Measurements from ENCODE around the gene ACAD8. TPM values are rescaled to one million over a fixed set of nuclear protein-coding genes. Genes with fewer than 3 reads are reported as not detected.

Gene ACAD8
- total RNA-seq, 1 donor from 2014 or later, result 48.4 TPM

- H3K4me1 ChIP-seq, result peaks cover 6% of the 10 kb centered on the region
- no peak overlapping the region for H3K9ac ChIP-seq
- no peak overlapping the region for H3K27ac Mint-ChIP-seq
- no peak overlapping the region for H3K27ac ChIP-seq
- H3K4me1 Mint-ChIP-seq, result peaks cover 18% of the 10 kb centered on the region
- TF ChIP-seq EZH2 (IDR thresholded peaks at IDR 0.05), result no peak
- TF ChIP-seq CTCF (IDR thresholded peaks at IDR 0.05), result no peak
- no peak for TF ChIP-seq EZH2phosphoT487 (IDR thresholded peaks at IDR 0.05)
- no peaks in the 10 kb centered on the region for H3K36me3 ChIP-seq
- H2AFZ ChIP-seq (replicated peaks), result no peak overlapping the region
- no peak overlapping the region for H3K4me2 ChIP-seq
- H3K27me3 Mint-ChIP-seq (ENCODE audit: insufficient read depth, low read depth), result no peaks in the 10 kb centered on the region
- H3K9me3 Mint-ChIP-seq, result no peaks in the 10 kb centered on the region
- no peaks in the 10 kb centered on the region for H4K20me1 ChIP-seq (ENCODE audit: low read depth)
- H3K79me2 ChIP-seq (ENCODE audit: low read depth), result no peaks in the 10 kb centered on the region
- H3F3A ChIP-seq (ENCODE audit: low read depth), result no peaks in the 10 kb centered on the region
- H3K4me3 ChIP-seq, result no peak overlapping the region
- H3K9me3 ChIP-seq (ENCODE audit: low read depth), result no peaks in the 10 kb centered on the region
- DNase-seq (ENCODE audit: low spot score), result no peak
- peaks cover 6% of the 10 kb centered on the region for H3K36me3 Mint-ChIP-seq
- peaks cover 3% of the 10 kb centered on the region for H3K27me3 ChIP-seq
- no peak overlapping the region for H3K4me3 Mint-ChIP-seq
Observed at GRCh38 chr11:134264966-134265764, 11.8 kb downstream of the ACAD8 start.

- Histone ChIP-seq H3K4me3 (no peak overlapping the region), H3K4me2 (no peak overlapping the region), H3K27ac (no peak overlapping the region), H3K4me1 (peaks cover 6% of the 10 kb centered on the region), H4K20me1 (ENCODE audit: low read depth) (no peaks in the 10 kb centered on the region), H3K79me2 (ENCODE audit: low read depth) (no peaks in the 10 kb centered on the region), H3K9me3 (ENCODE audit: low read depth) (no peaks in the 10 kb centered on the region), H2AFZ (replicated peaks) (no peak overlapping the region), H3F3A (ENCODE audit: low read depth) (no peaks in the 10 kb centered on the region), H3K27me3 (peaks cover 16% of the 10 kb centered on the region), H3K36me3 (no peaks in the 10 kb centered on the region), H3K9ac (no peak overlapping the region)
- TF ChIP-seq EZH2phosphoT487 (IDR thresholded peaks at IDR 0.05) (no peak), EZH2 (IDR thresholded peaks at IDR 0.05) (no peak), CTCF (IDR thresholded peaks at IDR 0.05) (no peak)
- Mint-ChIP-seq H3K27me3 (ENCODE audit: insufficient read depth, low read depth) (peaks cover 7% of the 10 kb centered on the region), H3K27ac (no peak overlapping the region), H3K9me3 (no peaks in the 10 kb centered on the region), H3K4me1 (peaks cover 18% of the 10 kb centered on the region), H3K36me3 (peaks cover 6% of the 10 kb centered on the region), H3K4me3 (no peak overlapping the region)
- DNase-seq (ENCODE audit: low spot score), result no peak
Observed at GRCh38 chr11:134266440-134266839, 13.1 kb downstream of the ACAD8 start.

GRCh38 chr11:134266841-134267251, 13.5 kb downstream of the ACAD8 start:
- Mint-ChIP-seq H3K4me1 (peaks cover 20% of the 10 kb centered on the region), H3K4me3 (no peak overlapping the region), H3K27me3 (ENCODE audit: insufficient read depth, low read depth) (peaks cover 7% of the 10 kb centered on the region), H3K27ac (no peak overlapping the region), H3K9me3 (no peaks in the 10 kb centered on the region), H3K36me3 (peaks cover 6% of the 10 kb centered on the region)
- no peak for DNase-seq (ENCODE audit: low spot score)
- Histone ChIP-seq H3K27me3 (peaks cover 20% of the 10 kb centered on the region), H3F3A (ENCODE audit: low read depth) (no peaks in the 10 kb centered on the region), H3K4me2 (no peak overlapping the region), H2AFZ (replicated peaks) (no peak overlapping the region), H3K9ac (no peak overlapping the region), H3K4me3 (no peak overlapping the region), H3K27ac (no peak overlapping the region), H3K4me1 (peaks cover 6% of the 10 kb centered on the region), H3K36me3 (no peaks in the 10 kb centered on the region), H3K79me2 (ENCODE audit: low read depth) (no peaks in the 10 kb centered on the region), H3K9me3 (ENCODE audit: low read depth) (no peaks in the 10 kb centered on the region), H4K20me1 (ENCODE audit: low read depth) (no peaks in the 10 kb centered on the region)
- TF ChIP-seq EZH2 (IDR thresholded peaks at IDR 0.05) (no peak), CTCF (IDR thresholded peaks at IDR 0.05) (no peak), EZH2phosphoT487 (IDR thresholded peaks at IDR 0.05) (no peak)
